Gastroesophageal sphincter (tissue), 3 donors: ENCODE data around the gene TMEM117.

Source experiments
- CTCF ChIP-seq, 4 experiments: fragments of 200-600 bp in 2 of 4; fragments of 450-650 bp in 2 of 4; sonication (generic) in 1 of 4; IDR thresholded peaks; one replicate each; pipeline ENCODE4 v1.5.1; 2017 to 2019; ENCODE audit warnings: antibody characterized with exemption in 4 of 4, mild to moderate bottlenecking in 2 of 4, moderate library complexity in 2 of 4
- POLR2A ChIP-seq, 2 donors: fragments of 450-650 bp; IDR thresholded peaks; one replicate each; pipeline ENCODE4 v1.6.1; 2017; ENCODE audit warnings: antibody characterized with exemption in 2 of 2, mild to moderate bottlenecking in 2 of 2, moderate library complexity in 1 of 2
- POLR2AphosphoS5 ChIP-seq: sonication (generic); formaldehyde crosslinking; IDR thresholded peaks from one replicate; pipeline ENCODE4 v1.6.1; 2017; ENCODE audit warnings: antibody characterized with exemption

GRCh38 chr12:44003721-44004120 lies 167.8 kb downstream of the TMEM117 start:
- TF ChIP-seq POLR2AphosphoS5: no peak
- no peak for TF ChIP-seq CTCF (IDR thresholded peaks at IDR 0.05)
- no peak for TF ChIP-seq POLR2A (IDR thresholded peaks at IDR 0.05)
